SU-DHL-6 (cell line): ENCODE measurements around the gene RAB40AL.

Experiments
- EZH2phosphoT487 ChIP-seq: fragments of 200-600 bp; sonication (generic), shearing (Covaris generic); conservative IDR thresholded peaks from 2 replicates; pipeline ENCODE4 v1.6.1; 2018; ENCODE audit warnings: mild to moderate bottlenecking, antibody characterized with exemption, low read length, moderate library complexity, mixed read lengths
- TF ChIP-seq, protein P1 (sequence below): fragments of 200-600 bp; sonication (generic); IDR thresholded peaks from one replicate; pipeline ENCODE4 v1.5.1; 2017; ENCODE audit warnings: antibody characterized with exemption, mild to moderate bottlenecking, low read length, moderate library complexity; ENCODE audit not compliant: insufficient read depth, poor library complexity, severe bottlenecking

DNA sequence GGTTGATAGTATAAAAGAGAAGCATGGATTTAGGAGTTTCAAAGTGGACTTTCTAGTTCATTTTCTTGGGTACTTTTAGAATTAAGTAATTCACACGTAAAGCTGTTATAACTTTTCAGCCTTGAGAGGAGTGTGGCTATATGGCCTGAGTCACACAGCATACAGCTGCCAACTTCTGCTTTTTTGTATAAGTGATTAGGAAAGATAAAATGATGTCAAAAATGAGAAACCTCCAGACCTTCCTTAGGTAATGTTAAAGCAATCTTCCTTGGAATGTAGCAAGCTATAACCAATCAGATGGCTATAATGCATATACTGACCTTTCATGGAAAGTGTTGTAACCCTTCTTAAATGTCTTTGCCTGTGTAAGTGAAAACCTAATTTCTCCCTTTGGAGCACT is 39.2 kb downstream of the RAB40AL start:
- no peak for TF ChIP-seq EZH2phosphoT487
- TF ChIP-seq, protein P1, sequence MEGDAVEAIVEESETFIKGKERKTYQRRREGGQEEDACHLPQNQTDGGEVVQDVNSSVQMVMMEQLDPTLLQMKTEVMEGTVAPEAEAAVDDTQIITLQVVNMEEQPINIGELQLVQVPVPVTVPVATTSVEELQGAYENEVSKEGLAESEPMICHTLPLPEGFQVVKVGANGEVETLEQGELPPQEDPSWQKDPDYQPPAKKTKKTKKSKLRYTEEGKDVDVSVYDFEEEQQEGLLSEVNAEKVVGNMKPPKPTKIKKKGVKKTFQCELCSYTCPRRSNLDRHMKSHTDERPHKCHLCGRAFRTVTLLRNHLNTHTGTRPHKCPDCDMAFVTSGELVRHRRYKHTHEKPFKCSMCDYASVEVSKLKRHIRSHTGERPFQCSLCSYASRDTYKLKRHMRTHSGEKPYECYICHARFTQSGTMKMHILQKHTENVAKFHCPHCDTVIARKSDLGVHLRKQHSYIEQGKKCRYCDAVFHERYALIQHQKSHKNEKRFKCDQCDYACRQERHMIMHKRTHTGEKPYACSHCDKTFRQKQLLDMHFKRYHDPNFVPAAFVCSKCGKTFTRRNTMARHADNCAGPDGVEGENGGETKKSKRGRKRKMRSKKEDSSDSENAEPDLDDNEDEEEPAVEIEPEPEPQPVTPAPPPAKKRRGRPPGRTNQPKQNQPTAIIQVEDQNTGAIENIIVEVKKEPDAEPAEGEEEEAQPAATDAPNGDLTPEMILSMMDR, result no peak
